ENCODE measurements around the gene MED13L. TPM values are rescaled to one million over a fixed set of nuclear protein-coding genes. Genes with fewer than 3 reads are reported as not detected.

Gene MED13L
- total RNA-seq, 2 donors from 2014 or later: 55.0 to 64.1 TPM

DNA sequence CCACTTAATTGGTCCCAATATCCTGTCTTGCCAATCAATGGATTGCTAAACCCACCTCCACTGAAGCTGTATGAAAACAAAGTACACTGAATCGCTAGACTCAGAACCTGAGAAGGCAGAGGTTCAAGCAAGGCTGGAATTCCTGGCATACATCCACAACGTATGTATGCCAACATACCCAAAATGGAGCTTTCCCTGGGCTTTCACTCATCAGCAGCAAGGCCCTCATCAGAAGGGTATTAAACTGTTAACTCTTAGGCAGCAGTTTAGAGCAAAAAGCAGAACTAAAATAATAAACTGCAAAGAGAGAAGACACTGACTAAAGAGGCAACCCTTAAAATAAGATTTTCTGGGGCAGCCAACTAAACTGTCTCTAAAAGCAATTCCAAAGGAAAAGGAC lies 13.6 kb downstream of the MED13L start:
- no peak for DNase-seq (ENCODE audit: low spot score)
- Histone ChIP-seq H3K9me3 (no peaks in the 10 kb centered on the region), H3K4me1 (peaks cover 0 to 66% of the 10 kb centered on the region in 2 donors), H3K36me3 (no peaks in the 10 kb centered on the region), H3K27ac (no peak overlapping the region), H3K27me3 (no peaks in the 10 kb centered on the region), H3K4me3 (no peak overlapping the region)
- TF ChIP-seq, protein P1, sequence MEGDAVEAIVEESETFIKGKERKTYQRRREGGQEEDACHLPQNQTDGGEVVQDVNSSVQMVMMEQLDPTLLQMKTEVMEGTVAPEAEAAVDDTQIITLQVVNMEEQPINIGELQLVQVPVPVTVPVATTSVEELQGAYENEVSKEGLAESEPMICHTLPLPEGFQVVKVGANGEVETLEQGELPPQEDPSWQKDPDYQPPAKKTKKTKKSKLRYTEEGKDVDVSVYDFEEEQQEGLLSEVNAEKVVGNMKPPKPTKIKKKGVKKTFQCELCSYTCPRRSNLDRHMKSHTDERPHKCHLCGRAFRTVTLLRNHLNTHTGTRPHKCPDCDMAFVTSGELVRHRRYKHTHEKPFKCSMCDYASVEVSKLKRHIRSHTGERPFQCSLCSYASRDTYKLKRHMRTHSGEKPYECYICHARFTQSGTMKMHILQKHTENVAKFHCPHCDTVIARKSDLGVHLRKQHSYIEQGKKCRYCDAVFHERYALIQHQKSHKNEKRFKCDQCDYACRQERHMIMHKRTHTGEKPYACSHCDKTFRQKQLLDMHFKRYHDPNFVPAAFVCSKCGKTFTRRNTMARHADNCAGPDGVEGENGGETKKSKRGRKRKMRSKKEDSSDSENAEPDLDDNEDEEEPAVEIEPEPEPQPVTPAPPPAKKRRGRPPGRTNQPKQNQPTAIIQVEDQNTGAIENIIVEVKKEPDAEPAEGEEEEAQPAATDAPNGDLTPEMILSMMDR (IDR thresholded peaks at IDR 0.05): no peak

DNA sequence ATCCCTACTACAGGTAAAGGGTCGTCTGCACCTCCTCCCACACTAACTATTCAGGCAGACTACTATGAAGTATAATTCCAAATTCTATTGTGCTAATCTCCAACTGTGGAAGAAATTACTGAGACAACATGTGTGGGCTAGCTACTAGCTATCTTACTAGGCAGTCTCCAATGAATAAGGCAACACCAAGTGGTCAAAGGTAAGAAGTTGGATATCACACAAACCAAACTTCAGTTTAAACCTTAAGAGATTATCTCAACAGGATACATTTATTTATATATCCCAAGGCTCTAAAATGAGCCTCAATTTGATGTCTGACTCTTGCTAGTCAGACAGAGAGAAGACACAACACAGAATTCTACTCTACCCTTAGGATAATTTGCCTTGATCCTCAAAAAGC lies 14.1 kb downstream of the MED13L start:
- TF ChIP-seq, protein P1 (IDR thresholded peaks at IDR 0.05): no peak
- no peaks in the 10 kb centered on the region for H3K27me3 ChIP-seq
- H3K27ac ChIP-seq: no peak overlapping the region
- no peak overlapping the region for H3K4me3 ChIP-seq
- H3K36me3 ChIP-seq: no peaks in the 10 kb centered on the region
- no peaks in the 10 kb centered on the region for H3K9me3 ChIP-seq
- peaks cover 0 to 67% of the 10 kb centered on the region in 2 donors for H3K4me1 ChIP-seq
- no peak for DNase-seq (ENCODE audit: low spot score)

DNA sequence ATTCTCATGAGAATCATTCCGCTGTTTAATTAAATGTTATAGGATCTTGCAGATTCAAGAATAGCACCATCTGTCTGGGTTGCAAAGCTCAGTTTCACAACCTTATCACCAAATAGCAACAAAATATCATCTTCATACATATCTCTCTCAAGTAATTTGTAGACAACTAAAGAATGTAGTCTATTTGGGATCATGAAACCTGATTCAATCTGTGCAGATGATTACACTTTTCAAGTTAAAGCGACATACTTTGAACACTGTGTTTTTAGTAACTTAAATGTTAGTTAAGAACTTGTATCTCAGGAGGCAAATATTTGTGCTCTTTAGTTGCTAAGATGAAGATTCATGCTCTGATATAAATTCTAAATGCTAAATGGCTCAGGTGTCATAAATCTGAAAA lies 14.8 kb downstream of the MED13L start:
- H3K27ac ChIP-seq: no peak overlapping the region
- TF ChIP-seq, protein P1 (IDR thresholded peaks at IDR 0.05): no peak

DNA sequence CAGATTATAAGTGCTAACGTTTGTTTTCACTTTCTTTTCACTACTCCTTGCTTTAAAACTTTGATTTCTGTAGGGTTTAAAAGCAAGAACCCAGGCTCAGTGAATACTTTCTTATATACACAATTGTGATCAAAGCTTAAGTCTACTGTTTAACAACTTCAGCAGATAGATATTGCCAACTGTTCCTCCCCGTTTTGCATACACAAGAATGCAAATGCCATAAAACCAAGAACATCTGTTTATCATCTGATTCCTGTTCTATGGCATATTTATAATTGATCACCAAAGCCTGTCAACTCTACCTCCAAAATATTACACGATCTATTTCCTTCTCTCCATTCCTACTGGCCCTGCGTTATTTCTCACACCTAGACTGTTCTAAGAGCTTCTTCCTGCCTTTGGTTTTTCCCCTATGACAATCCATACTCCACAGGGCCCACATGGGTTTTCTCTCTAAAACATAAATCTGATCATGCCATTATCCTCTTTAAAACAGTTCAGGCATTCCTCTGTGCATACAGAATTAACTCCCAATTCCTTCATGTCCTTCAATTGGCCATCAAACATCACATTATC lies 15.9 kb downstream of the MED13L start:
- Histone ChIP-seq H3K9me3 (no peaks in the 10 kb centered on the region), H3K4me3 (no peak overlapping the region), H3K36me3 (no peaks in the 10 kb centered on the region), H3K4me1 (peaks cover 0 to 67% of the 10 kb centered on the region in 2 donors), H3K27ac (no peak overlapping the region), H3K27me3 (no peaks in the 10 kb centered on the region)
- DNase-seq (ENCODE audit: low spot score): no peak
- TF ChIP-seq, protein P1 (IDR thresholded peaks at IDR 0.05): no peak

More for the DNA sequence above, 14.8 kb downstream of the MED13L start:
- Histone ChIP-seq H3K9me3 (no peaks in the 10 kb centered on the region), H3K4me1 (peaks cover 0 to 67% of the 10 kb centered on the region in 2 donors), H3K36me3 (no peaks in the 10 kb centered on the region), H3K27me3 (no peaks in the 10 kb centered on the region), H3K4me3 (no peak overlapping the region)
- no peak for DNase-seq (ENCODE audit: low spot score)

DNA sequence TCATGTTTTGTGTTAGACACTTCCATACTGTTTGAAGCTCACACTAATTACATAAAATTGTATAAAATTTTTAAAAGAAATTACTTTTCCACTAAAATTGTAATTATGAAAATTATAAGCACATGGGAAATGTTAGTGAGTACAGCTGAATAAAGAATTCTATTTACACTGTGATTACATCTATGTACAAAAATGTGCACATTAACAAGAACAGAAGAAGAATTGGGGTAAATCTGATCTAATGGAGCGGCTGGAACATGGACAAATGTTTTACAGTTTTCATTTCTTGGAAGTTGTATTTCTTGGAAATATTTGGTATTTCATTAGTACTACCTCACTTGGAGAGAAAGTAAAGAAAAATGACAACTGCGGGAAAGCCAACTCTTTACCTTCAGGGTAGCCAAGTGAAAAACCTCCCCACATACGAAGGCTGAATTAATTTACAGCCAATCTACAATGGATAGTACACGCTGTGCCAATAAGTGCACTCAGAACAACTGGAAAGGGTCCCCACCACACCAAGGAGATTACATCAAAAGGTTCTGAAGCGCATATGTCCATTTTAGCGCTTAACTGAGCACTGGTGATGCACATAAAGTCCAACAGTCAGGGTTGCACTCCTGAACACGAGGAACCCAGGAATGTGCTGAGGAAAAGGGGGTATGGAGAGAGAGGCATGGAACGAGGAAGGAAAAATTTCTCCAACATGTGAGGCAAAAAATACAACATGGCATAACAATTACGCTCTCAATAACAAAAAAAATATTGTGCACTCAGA lies 17.5 kb downstream of the MED13L start:
- no peak for DNase-seq (ENCODE audit: low spot score)
- peaks cover 0 to 66% of the 10 kb centered on the region in 2 donors for H3K4me1 ChIP-seq
- no peaks in the 10 kb centered on the region for H3K36me3 ChIP-seq
- no peak overlapping the region for H3K27ac ChIP-seq
- no peak overlapping the region for H3K4me3 ChIP-seq
- TF ChIP-seq, protein P1 (IDR thresholded peaks at IDR 0.05): no peak
- no peaks in the 10 kb centered on the region for H3K9me3 ChIP-seq
- H3K27me3 ChIP-seq: no peaks in the 10 kb centered on the region

Measured in right atrium auricular region (tissue), 2 donors.